Peyer's patch (tissue), 4 donors: ENCODE results near the gene DCLK2. TPM values are rescaled to one million over a fixed set of nuclear protein-coding genes. Genes with fewer than 3 reads are reported as not detected.

Experiments
- DNase-seq, 3 donors: peaks; one replicate each; pipeline ENCODE4 v3.0.0-alpha.2; 2017 to 2019
- H3K27ac ChIP-seq, 4 donors: fragments of 200-600 bp; sonication (generic); one replicate each; pipeline ENCODE4 v1.5.1; 2016 to 2019
- H3K27me3 ChIP-seq, 2 donors: fragments of 200-600 bp; sonication (generic); one replicate each; pipeline ENCODE4 v1.5.1; 2019
- H3K36me3 ChIP-seq, 3 donors: fragments of 200-600 bp; sonication (generic); one replicate each; pipeline ENCODE4 v1.5.1; 2016 to 2019
- H3K4me1 ChIP-seq, 4 donors: fragments of 200-600 bp; sonication (generic); one replicate each; pipeline ENCODE4 v1.5.1; 2016 to 2019
- H3K4me3 ChIP-seq, 4 donors: fragments of 200-600 bp; sonication (generic); 1 replicate in 3 of 4; 2 replicates in 1 of 4; pipeline ENCODE4 v1.5.1; 2016 to 2019; ENCODE audit warnings: mild to moderate bottlenecking in 1 of 4
- H3K9me3 ChIP-seq, 4 donors: fragments of 200-600 bp; sonication (generic); one replicate each; pipeline ENCODE4 v1.5.1; 2016 to 2019; ENCODE audit warnings: mild to moderate bottlenecking in 1 of 4
- CTCF ChIP-seq, 6 experiments: fragments of 450-650 bp in 4 of 6; fragments of 200-600 bp in 2 of 6; sonication (generic) in 1 of 6; IDR thresholded peaks; one replicate each; pipeline ENCODE4 v1.5.1; 2017 to 2019; ENCODE audit warnings: antibody characterized with exemption in 6 of 6, mild to moderate bottlenecking in 3 of 6, moderate library complexity in 1 of 6
- POLR2A ChIP-seq, 2 donors: fragments of 450-650 bp; IDR thresholded peaks; one replicate each; pipeline ENCODE4 v1.5.1; 2017; ENCODE audit warnings: antibody characterized with exemption in 2 of 2, mild to moderate bottlenecking in 2 of 2, moderate library complexity in 2 of 2
- total RNA-seq, 4 donors: library from RNA; depleted of rRNA; stranded (reverse); fragments of >200 nt; gene quantifications; one replicate each; pipeline ENCODE4 v1.1.0, GENCODE V29; 2016

The DCLK2 gene
- total RNA-seq, 4 donors from 2014 or later: 2.1 to 12.4 (median 3.1) TPM

- H3K27me3 ChIP-seq: no peaks in the 10 kb centered on the region
- no peaks in the 10 kb centered on the region for H3K36me3 ChIP-seq
- H3K4me1 ChIP-seq: no peaks in the 10 kb centered on the region
- TF ChIP-seq CTCF (IDR thresholded peaks at IDR 0.05): no peak
- TF ChIP-seq POLR2A (IDR thresholded peaks at IDR 0.05): no peak
- no peaks in the 10 kb centered on the region for H3K9me3 ChIP-seq
- H3K27ac ChIP-seq: no peak overlapping the region
- DNase-seq: no peak
- H3K4me3 ChIP-seq: no peak overlapping the region
These were observed 134.7 kb downstream of the DCLK2 start for GRCh38 chr4:150212927-150213326.

- no peaks in the 10 kb centered on the region for H3K27me3 ChIP-seq
These were observed 137.4 kb downstream of the DCLK2 start for GRCh38 chr4:150215601-150216000.

GRCh38 chr4:150216726-150217125 is 138.5 kb downstream of the DCLK2 start:
- Histone ChIP-seq H3K27ac (no peak overlapping the region), H3K9me3 (no peaks in the 10 kb centered on the region), H3K4me1 (peaks cover 0 to 6% (median 0%) of the 10 kb centered on the region in 4 donors), H3K36me3 (no peaks in the 10 kb centered on the region), H3K27me3 (no peaks in the 10 kb centered on the region), H3K4me3 (no peak overlapping the region)
- TF ChIP-seq CTCF (IDR thresholded peaks at IDR 0.05) (no peak), POLR2A (IDR thresholded peaks at IDR 0.05) (no peak)
- DNase-seq: no peak

More at GRCh38 chr4:150215601-150216000, 137.4 kb downstream of the DCLK2 start:
- Histone ChIP-seq H3K4me3 (no peak overlapping the region), H3K36me3 (no peaks in the 10 kb centered on the region), H3K9me3 (no peaks in the 10 kb centered on the region), H3K4me1 (peaks cover 0 to 6% (median 0%) of the 10 kb centered on the region in 4 donors), H3K27ac (no peak overlapping the region)
- no peak for TF ChIP-seq CTCF (IDR thresholded peaks at IDR 0.05)
- TF ChIP-seq POLR2A (IDR thresholded peaks at IDR 0.05): no peak
- DNase-seq: no peak

- TF ChIP-seq CTCF (IDR thresholded peaks at IDR 0.05) (no peak), POLR2A (IDR thresholded peaks at IDR 0.05) (no peak)
- H3K4me1 ChIP-seq: peaks cover 0 to 6% (median 0%) of the 10 kb centered on the region in 4 donors
- H3K27ac ChIP-seq: no peak overlapping the region
- no peaks in the 10 kb centered on the region for H3K36me3 ChIP-seq
- DNase-seq: no peak
- no peaks in the 10 kb centered on the region for H3K9me3 ChIP-seq
- H3K27me3 ChIP-seq: no peaks in the 10 kb centered on the region
- no peak overlapping the region for H3K4me3 ChIP-seq
These were observed 138.9 kb downstream of the DCLK2 start for GRCh38 chr4:150217192-150217591.

GRCh38 chr4:150217808-150218207 is 139.6 kb downstream of the DCLK2 start:
- no peak for DNase-seq
- H3K4me1 ChIP-seq: peaks cover 0 to 6% (median 0%) of the 10 kb centered on the region in 4 donors
- no peaks in the 10 kb centered on the region for H3K9me3 ChIP-seq
- no peaks in the 10 kb centered on the region for H3K36me3 ChIP-seq
- H3K4me3 ChIP-seq: no peak overlapping the region
- TF ChIP-seq POLR2A (IDR thresholded peaks at IDR 0.05): no peak
- TF ChIP-seq CTCF (IDR thresholded peaks at IDR 0.05): no peak
- no peaks in the 10 kb centered on the region for H3K27me3 ChIP-seq
- no peak overlapping the region for H3K27ac ChIP-seq

- peaks cover 0 to 6% (median 0%) of the 10 kb centered on the region in 4 donors for H3K4me1 ChIP-seq
- no peak overlapping the region for H3K27ac ChIP-seq
- no peak for TF ChIP-seq CTCF (IDR thresholded peaks at IDR 0.05)
- TF ChIP-seq POLR2A (IDR thresholded peaks at IDR 0.05): no peak
- H3K27me3 ChIP-seq: no peaks in the 10 kb centered on the region
- no peaks in the 10 kb centered on the region for H3K36me3 ChIP-seq
- H3K9me3 ChIP-seq: no peaks in the 10 kb centered on the region
- H3K4me3 ChIP-seq: no peak overlapping the region
- DNase-seq: no peak
These were observed 140.2 kb downstream of the DCLK2 start for GRCh38 chr4:150218447-150218846.
